Caco-2 (cell line): ENCODE results near the gene ARL8B. TPM values are rescaled to one million over a fixed set of nuclear protein-coding genes. Genes with fewer than 3 reads are reported as not detected.

Source experiments
- BruUV-seq: library from RNA; stranded (reverse); fragments of 400-500 nt; replicated peaks from 2 replicates; lab custom pipeline; 2021; lab: Mats Ljungman, UMichigan
- CTCF ChIA-PET: fragments of 300-600 bp; sonication (Branson Sonifier 250); formaldehyde crosslinking; loops from one replicate; lab custom pipeline; 2022; ENCODE audit warnings: antibody characterized with exemption; lab: Charles Lee
- POLR2A ChIA-PET: fragments of 300-600 bp; sonication (Branson Sonifier 250); formaldehyde crosslinking; loops from one replicate; lab custom pipeline; 2022; ENCODE audit warnings: antibody characterized with exemption; lab: Charles Lee
- DNase-seq, 2 experiments: peaks; one replicate each; pipeline versions ENCODE4 v3.0.0 to v3.0.0-alpha.2; 2020 to 2022
- H3K27me3 ChIP-seq: replicated peaks from 2 replicates; pipeline ENCODE4 v1.6.0; 2011; ENCODE audit warnings: low read length; ENCODE audit not compliant: control insufficient read depth, insufficient read depth
- H3K36me3 ChIP-seq: 2 replicates; pipeline ENCODE4 v1.5.1; 2011; ENCODE audit warnings: low read length; ENCODE audit not compliant: control insufficient read depth, insufficient read depth
- H3K4me1 ChIP-seq: fragments of 250-450 bp; sonication (Bioruptor Pico); 2 replicates; pipeline ENCODE4 v1.5.1; 2020; ENCODE audit warnings: mild to moderate bottlenecking
- H3K4me3 ChIP-seq: 2 replicates; pipeline ENCODE4 v1.5.1; 2011; ENCODE audit warnings: low read depth, mild to moderate bottlenecking, control low read depth, low read length
- H3K9me3 ChIP-seq: fragments of 250-450 bp; sonication (Bioruptor Pico); 2 replicates; pipeline ENCODE4 v1.5.1; 2020; ENCODE audit warnings: mild to moderate bottlenecking, moderate library complexity
- H3K27ac Mint-ChIP-seq: one replicate; pipeline ENCODE4 v1.8.0; 2022; ENCODE audit warnings: mixed read lengths; ENCODE audit not compliant: unreplicated experiment
- H3K27me3 Mint-ChIP-seq: one replicate; pipeline ENCODE4 v1.8.0; 2022; ENCODE audit warnings: mixed read lengths; ENCODE audit not compliant: insufficient read depth, unreplicated experiment
- H3K36me3 Mint-ChIP-seq: one replicate; pipeline ENCODE4 v1.8.0; 2022; ENCODE audit warnings: mild to moderate bottlenecking, mixed read lengths; ENCODE audit not compliant: insufficient read depth, unreplicated experiment
- H3K4me1 Mint-ChIP-seq: one replicate; pipeline ENCODE4 v1.8.0; 2022; ENCODE audit warnings: low read depth, mixed read lengths; ENCODE audit not compliant: unreplicated experiment
- H3K4me3 Mint-ChIP-seq: one replicate; pipeline ENCODE4 v1.8.0; 2022; ENCODE audit warnings: mild to moderate bottlenecking, moderate library complexity, mixed read lengths; ENCODE audit not compliant: unreplicated experiment
- H3K9me3 Mint-ChIP-seq: one replicate; pipeline ENCODE4 v1.8.0; 2022; ENCODE audit warnings: mixed read lengths; ENCODE audit not compliant: unreplicated experiment
- intact Hi-C: fragments of 100-400 bp; cut with micrococcal nuclease; formaldehyde crosslinking; loops from one replicate; pipeline ENCODE4 v1.10.0; 2022; ENCODE audit not compliant: unreplicated experiment
- total RNA-seq: library from RNA; stranded (reverse); gene quantifications from 2 replicates; pipeline ENCODE4 v1.2.3, GENCODE V29; 2022
- TF ChIP-seq, protein P1 (sequence below), 2 experiments: fragments of 200-600 bp in 1 of 2; IDR thresholded peaks; 1 replicate in 1 of 2; 2 replicates in 1 of 2; pipeline versions ENCODE4 v1.5.1 to v1.8.0; 2011 to 2022; ENCODE audit warnings: antibody characterized with exemption in 1 of 2, control low read depth in 1 of 2, inconsistent platforms in 1 of 2, low read depth in 1 of 2, low read length in 1 of 2, mild to moderate bottlenecking in 1 of 2, moderate library complexity in 1 of 2; ENCODE audit not compliant: insufficient read depth in 1 of 2, severe bottlenecking in 1 of 2, unreplicated experiment in 1 of 2

Gene ARL8B
- total RNA-seq, 1 experiment from 2014 or later: 65.0 TPM

DNA sequence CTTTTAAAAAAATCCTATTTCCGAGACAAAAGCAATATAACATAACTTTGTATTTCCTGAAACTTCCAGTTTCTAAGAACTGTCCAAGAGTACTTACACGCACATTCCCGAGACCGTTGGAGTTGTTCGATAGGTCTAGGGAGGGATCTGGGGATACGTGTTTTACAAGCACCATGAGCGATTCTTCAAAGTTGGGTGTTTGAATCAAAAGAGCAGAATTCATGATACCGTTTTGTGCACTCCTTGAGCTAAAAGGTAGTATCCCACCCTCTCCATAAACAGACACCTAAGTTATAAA, 64.7 kb downstream of the ARL8B start:
- intact Hi-C loops: loop anchor here (1.0 to 5.0 kb wide), 4 partner anchors 49 to 445 kb away; partner anchors contain the start of genes ARL8B and BHLHE40
- Histone ChIP-seq H3K9me3 (no peaks in the 10 kb centered on the region), H3K36me3 (no peaks in the 10 kb centered on the region; the same call in 1 of the 2 replicates), H3K27me3 (no peaks in the 10 kb centered on the region), H3K4me1 (peaks cover 12% of the 10 kb centered on the region; the same call in 1 of the 2 replicates), H3K4me3 (peak overlapping the region; percentile 55)
- ChIA-PET POLR2A (interaction anchor here (0.7 kb wide), 1 partner anchor 9 kb away, joined by 5 read pairs; no protein-coding TSS in a partner anchor), CTCF (no interaction called here)
- TF ChIP-seq, protein P1, sequence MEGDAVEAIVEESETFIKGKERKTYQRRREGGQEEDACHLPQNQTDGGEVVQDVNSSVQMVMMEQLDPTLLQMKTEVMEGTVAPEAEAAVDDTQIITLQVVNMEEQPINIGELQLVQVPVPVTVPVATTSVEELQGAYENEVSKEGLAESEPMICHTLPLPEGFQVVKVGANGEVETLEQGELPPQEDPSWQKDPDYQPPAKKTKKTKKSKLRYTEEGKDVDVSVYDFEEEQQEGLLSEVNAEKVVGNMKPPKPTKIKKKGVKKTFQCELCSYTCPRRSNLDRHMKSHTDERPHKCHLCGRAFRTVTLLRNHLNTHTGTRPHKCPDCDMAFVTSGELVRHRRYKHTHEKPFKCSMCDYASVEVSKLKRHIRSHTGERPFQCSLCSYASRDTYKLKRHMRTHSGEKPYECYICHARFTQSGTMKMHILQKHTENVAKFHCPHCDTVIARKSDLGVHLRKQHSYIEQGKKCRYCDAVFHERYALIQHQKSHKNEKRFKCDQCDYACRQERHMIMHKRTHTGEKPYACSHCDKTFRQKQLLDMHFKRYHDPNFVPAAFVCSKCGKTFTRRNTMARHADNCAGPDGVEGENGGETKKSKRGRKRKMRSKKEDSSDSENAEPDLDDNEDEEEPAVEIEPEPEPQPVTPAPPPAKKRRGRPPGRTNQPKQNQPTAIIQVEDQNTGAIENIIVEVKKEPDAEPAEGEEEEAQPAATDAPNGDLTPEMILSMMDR (IDR thresholded peaks at IDR 0.05; ENCODE audit: insufficient read depth in 1 of 2, low read depth in 1 of 2, low read length in 1 of 2, severe bottlenecking in 1 of 2, unreplicated experiment in 1 of 2): no peak
- Mint-ChIP-seq H3K4me3 (peak overlapping the region; percentile 77), H3K36me3 (peaks cover 36% of the 10 kb centered on the region), H3K4me1 (peaks cover 7% of the 10 kb centered on the region), H3K27me3 (no peaks in the 10 kb centered on the region), H3K27ac (peak overlapping the region; percentile 84), H3K9me3 (no peaks in the 10 kb centered on the region)
- no peak for DNase-seq
- TSS peak; percentile 60 for BruUV-seq

DNA sequence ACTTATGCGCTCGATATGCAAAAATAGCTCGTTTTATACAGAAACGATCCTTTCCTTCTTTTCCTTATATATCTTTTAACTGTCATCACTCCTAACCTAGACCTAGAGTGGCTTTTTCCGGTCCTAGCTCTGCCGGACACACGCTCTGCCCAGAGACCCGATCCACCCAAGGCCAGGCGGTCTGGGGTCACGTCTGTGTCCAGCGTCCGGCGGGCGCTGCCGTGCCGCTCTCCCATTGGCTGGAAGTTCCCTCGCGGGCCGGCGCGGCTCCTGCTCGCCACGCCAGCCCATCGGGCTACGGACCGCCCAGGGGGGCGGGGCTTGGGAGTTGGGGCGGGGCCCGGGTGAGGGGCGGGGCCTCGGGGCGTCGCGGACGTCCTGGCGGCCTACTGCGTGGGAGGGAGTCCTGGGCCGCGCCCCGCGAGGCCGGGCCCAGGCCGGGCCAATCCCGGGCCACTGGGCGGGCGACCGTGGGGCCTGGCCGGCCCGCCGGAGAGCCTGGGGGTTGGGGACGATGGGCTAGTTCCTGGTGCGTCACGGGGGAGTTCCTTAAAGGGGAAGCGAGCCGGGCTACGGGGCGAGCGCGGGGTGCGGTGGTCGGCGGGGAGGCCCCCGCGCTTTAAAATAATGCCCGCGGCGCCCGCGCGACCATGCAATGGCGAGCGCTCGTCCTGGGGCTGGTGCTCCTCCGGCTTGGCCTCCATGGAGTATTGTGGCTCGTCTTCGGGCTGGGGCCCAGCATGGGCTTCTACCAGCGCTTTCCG, 65.2 kb downstream of the ARL8B start, which contains the start of gene EDEM1:
Gene EDEM1, plus strand, starts transcription at position 552 of the 764 bp plus-strand sequence. Its CDS starts 99 bp downstream, at position 651.
- H3K36me3 Mint-ChIP-seq: peaks cover 41% of the 10 kb centered on the region
- TF ChIP-seq, protein P1 (IDR thresholded peaks at IDR 0.05; ENCODE audit: insufficient read depth in 1 of 2, low read depth in 1 of 2, low read length in 1 of 2, severe bottlenecking in 1 of 2, unreplicated experiment in 1 of 2): no peak
- peak; percentile 93 to 97 for DNase-seq
- no peaks in the 10 kb centered on the region for H3K27me3 Mint-ChIP-seq
- H3K27ac Mint-ChIP-seq: peak within 1 kb of the TSS; percentile 95
- ChIA-PET POLR2A (interaction anchor here (0.6 kb wide), 1 partner anchor 147 kb away, joined by 3 read pairs; no protein-coding TSS in a partner anchor), CTCF (no interaction called here)
- no peaks in the 10 kb centered on the region for H3K27me3 ChIP-seq
- H3K9me3 ChIP-seq: no peaks in the 10 kb centered on the region
- peaks cover 12% of the 10 kb centered on the region for H3K4me1 Mint-ChIP-seq
- BruUV-seq: no TSS peak
- no peaks in the 10 kb centered on the region for H3K9me3 Mint-ChIP-seq
- peaks cover 16% of the 10 kb centered on the region; the same call in 1 of the 2 replicates for H3K4me1 ChIP-seq
- H3K36me3 ChIP-seq: no peaks in the 10 kb centered on the region; the same call in 1 of the 2 replicates
- peak within 1 kb of the TSS; percentile 77 for H3K4me3 Mint-ChIP-seq
- intact Hi-C loops: loop anchor here (1.0 to 5.0 kb wide), 4 partner anchors 49 to 445 kb away; partner anchors contain the start of genes ARL8B and BHLHE40
- H3K4me3 ChIP-seq: peak within 1 kb of the TSS; percentile 94

DNA sequence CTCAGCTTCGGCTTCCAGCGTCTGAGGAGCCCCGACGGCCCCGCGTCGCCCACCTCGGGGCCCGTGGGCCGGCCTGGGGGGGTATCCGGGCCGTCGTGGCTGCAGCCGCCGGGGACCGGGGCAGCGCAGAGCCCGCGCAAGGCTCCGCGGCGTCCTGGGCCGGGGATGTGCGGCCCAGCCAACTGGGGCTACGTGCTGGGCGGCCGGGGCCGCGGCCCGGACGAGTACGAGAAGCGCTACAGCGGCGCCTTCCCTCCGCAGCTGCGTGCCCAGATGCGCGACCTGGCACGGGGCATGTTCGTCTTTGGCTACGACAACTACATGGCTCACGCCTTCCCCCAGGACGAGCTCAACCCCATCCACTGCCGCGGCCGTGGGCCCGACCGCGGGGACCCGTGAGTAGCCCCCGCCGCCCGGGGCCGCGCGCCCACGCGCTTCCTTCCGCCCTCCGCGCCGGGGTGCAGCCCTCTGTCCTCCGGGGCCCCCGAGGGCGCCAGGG, 65.9 kb downstream of the ARL8B start:
- BruUV-seq: no TSS peak
- Mint-ChIP-seq H3K9me3 (no peaks in the 10 kb centered on the region), H3K27ac (peak overlapping the region; percentile 95), H3K4me3 (peak overlapping the region; percentile 77), H3K4me1 (peaks cover 18% of the 10 kb centered on the region), H3K36me3 (peaks cover 43% of the 10 kb centered on the region), H3K27me3 (no peaks in the 10 kb centered on the region)
- Histone ChIP-seq H3K4me1 (peaks cover 17% of the 10 kb centered on the region; the same call in 1 of the 2 replicates), H3K9me3 (no peaks in the 10 kb centered on the region), H3K4me3 (peak overlapping the region; percentile 94), H3K27me3 (no peaks in the 10 kb centered on the region), H3K36me3 (no peaks in the 10 kb centered on the region; the same call in 1 of the 2 replicates)
- TF ChIP-seq, protein P1 (IDR thresholded peaks at IDR 0.05; ENCODE audit: insufficient read depth in 1 of 2, low read depth in 1 of 2, low read length in 1 of 2, severe bottlenecking in 1 of 2, unreplicated experiment in 1 of 2): no peak
- intact Hi-C loops: loop anchor here (1.0 to 5.0 kb wide), 4 partner anchors 50 to 446 kb away; partner anchors contain the start of genes ARL8B and BHLHE40
- CTCF ChIA-PET: no interaction called here
- POLR2A ChIA-PET: interaction anchor here (0.6 kb wide), 1 partner anchor 65 kb away, joined by 3 read pairs; no protein-coding TSS in a partner anchor
- no peak for DNase-seq
